Keratinocyte (primary cell): ENCODE data around the gene ANKDD1A. TPM values are rescaled to one million over a fixed set of nuclear protein-coding genes. Genes with fewer than 3 reads are reported as not detected.

Source experiments
- DNase-seq: peaks from one replicate; pipeline ENCODE4 v3.0.0-alpha.2; 2011; ENCODE audit warnings: low read depth, missing footprints, low spot score
- FAIRE-seq: peaks from 2 replicates; lab custom pipeline; 2011; peaks lifted over from hg19 to GRCh38; lab: Jason Lieb, UNC
- H2AFZ ChIP-seq: 2 replicates; pipeline ENCODE4 v1.6.0; 2012; ENCODE audit warnings: low read length, control low read depth, inconsistent platforms; ENCODE audit not compliant: control insufficient read depth
- H3K27ac ChIP-seq: 2 replicates; pipeline ENCODE4 v1.5.1; 2011; ENCODE audit warnings: low read length; ENCODE audit not compliant: control insufficient read depth, insufficient read depth
- H3K27me3 ChIP-seq: 3 replicates; pipeline ENCODE4 v1.6.0; 2011; ENCODE audit warnings: low read length; ENCODE audit not compliant: control insufficient read depth, insufficient read depth; ENCODE audit errors: extremely low read depth
- H3K36me3 ChIP-seq, 2 experiments: 2 replicates in 1 of 2; 3 replicates in 1 of 2; pipeline ENCODE4 v1.5.1; 2011; ENCODE audit warnings: low read length in 2 of 2, mild to moderate bottlenecking in 1 of 2; ENCODE audit not compliant: control insufficient read depth in 2 of 2, insufficient read depth in 2 of 2; ENCODE audit errors: extremely low read depth in 1 of 2
- H3K4me1 ChIP-seq: 3 replicates; pipeline ENCODE4 v1.5.1; 2011; ENCODE audit warnings: low read length; ENCODE audit not compliant: control insufficient read depth, insufficient read depth; ENCODE audit errors: extremely low read depth
- H3K4me2 ChIP-seq: 3 replicates; pipeline ENCODE4 v1.6.0; 2011; ENCODE audit warnings: low read depth, low read length; ENCODE audit not compliant: control insufficient read depth, insufficient read depth; ENCODE audit errors: extremely low read depth
- H3K4me3 ChIP-seq, 3 experiments: fragments of 200-600 bp in 1 of 3; sonication (generic) in 1 of 3; 2 replicates in 2 of 3; 3 replicates in 1 of 3; pipeline ENCODE4 v1.5.1; 2011 to 2016; ENCODE audit warnings: low read length in 3 of 3, mild to moderate bottlenecking in 3 of 3, control low read depth in 2 of 3, inconsistent platforms in 1 of 3, low read depth in 1 of 3, mixed read lengths in 1 of 3, mixed run types in 1 of 3, moderate library complexity in 1 of 3; ENCODE audit not compliant: control insufficient read depth in 2 of 3, insufficient read depth in 2 of 3; ENCODE audit errors: extremely low read depth in 1 of 3
- H3K79me2 ChIP-seq: 2 replicates; pipeline ENCODE4 v1.6.0; 2012; ENCODE audit warnings: low read length; ENCODE audit not compliant: control insufficient read depth, insufficient read depth
- H3K9ac ChIP-seq: 3 replicates; pipeline ENCODE4 v1.6.0; 2011; ENCODE audit warnings: low read length; ENCODE audit not compliant: control insufficient read depth, insufficient read depth; ENCODE audit errors: extremely low read depth
- H3K9me1 ChIP-seq: 3 replicates; pipeline ENCODE4 v1.6.0; 2011; ENCODE audit warnings: low read length; ENCODE audit not compliant: control insufficient read depth, insufficient read depth; ENCODE audit errors: extremely low read depth
- H3K9me3 ChIP-seq: 2 replicates; pipeline ENCODE4 v1.5.1; 2012; ENCODE audit warnings: low read depth, low read length; ENCODE audit not compliant: control insufficient read depth
- H4K20me1 ChIP-seq: 3 replicates; pipeline ENCODE4 v1.6.0; 2011; ENCODE audit warnings: low read length; ENCODE audit not compliant: control insufficient read depth, insufficient read depth; ENCODE audit errors: extremely low read depth
- EZH2 ChIP-seq: IDR thresholded peaks from one replicate; pipeline ENCODE4 v1.6.1; 2012; ENCODE audit warnings: inconsistent platforms, mild to moderate bottlenecking, low read length, moderate library complexity
- dilution Hi-C: fragments of 300-500 bp; cut with MboI; formaldehyde crosslinking; loops from one replicate; pipeline ENCODE4 v1.7.0; 2020; ENCODE audit warnings: low sequenced_read_pairs; ENCODE audit not compliant: extremely low pct_ligation_motif_present
- polyA plus RNA-seq, 5 experiments: library from polyadenylated mRNA; depleted of rRNA in 3 of 5; stranded (reverse) in 3 of 5; stranded (forward) in 1 of 5; unstranded in 1 of 5; fragments of >200 nt; gene quantifications; 1 replicate in 1 of 5; 2 replicates in 3 of 5; 3 replicates in 1 of 5; pipeline versions ENCODE4 v1.2.1 to v1.2.3, GENCODE V29; 2011 to 2012; ENCODE audit warnings: missing spikeins in 2 of 5, low read depth in 1 of 5, low replicate concordance in 1 of 5
- TF ChIP-seq, protein P1 (sequence below), 3 experiments: IDR thresholded peaks in 1 of 3; conservative IDR thresholded peaks in 1 of 3; optimal IDR thresholded peaks in 1 of 3; 2 replicates in 2 of 3; 3 replicates in 1 of 3; pipeline versions ENCODE3 to v1.5.1; 2011; ENCODE audit warnings: low read length in 3 of 3, mild to moderate bottlenecking in 3 of 3, moderate library complexity in 2 of 3, control low read depth in 1 of 3, inconsistent platforms in 1 of 3; ENCODE audit not compliant: insufficient read depth in 2 of 3; ENCODE audit errors: extremely low read depth in 1 of 3

The ANKDD1A gene
- polyA plus RNA-seq, 1 donor (not counting 4 experiments of a cell fraction or from before 2014, with no cell fraction given), result 1.1 TPM

DNA sequence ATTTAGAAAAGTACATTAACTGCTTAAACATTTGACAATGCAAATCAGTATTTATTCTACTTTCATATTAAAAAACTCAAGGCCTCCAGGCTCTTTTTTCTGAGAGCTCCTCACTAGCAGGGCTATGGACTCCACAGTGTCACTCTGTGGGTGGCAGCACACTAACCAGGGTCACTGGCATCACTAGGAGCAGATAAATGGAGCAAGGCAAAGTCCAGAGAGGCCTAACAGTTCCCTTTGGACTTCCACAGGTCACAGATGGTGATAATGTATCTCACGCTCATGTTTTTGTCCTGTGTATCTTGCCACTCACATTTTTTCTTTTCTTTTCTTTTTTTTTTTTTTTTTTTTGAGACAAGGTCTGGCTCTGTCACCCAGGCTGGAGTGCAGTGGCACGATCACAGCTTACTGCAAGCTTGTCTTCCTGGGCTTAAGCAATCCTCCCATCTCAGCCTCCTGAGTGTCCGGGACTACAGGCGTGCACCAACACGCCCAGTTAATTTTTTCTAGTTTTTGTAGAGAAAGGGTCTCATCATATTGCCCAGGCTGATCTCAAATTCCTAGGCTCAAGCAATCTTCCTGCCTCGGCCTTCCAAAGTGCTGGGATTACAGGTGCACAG lies 70.2 kb downstream of the ANKDD1A start:
- no peaks in the 10 kb centered on the region for H3K9me3 ChIP-seq
- no peaks in the 10 kb centered on the region for H4K20me1 ChIP-seq
- H3K9ac ChIP-seq, result no peak overlapping the region
- no peak overlapping the region for H3K27ac ChIP-seq
- H3K27me3 ChIP-seq, result no peaks in the 10 kb centered on the region
- no peak overlapping the region for H2AFZ ChIP-seq
- dilution Hi-C loops, result no loop called here
- H3K4me3 ChIP-seq, result no peak overlapping the region
- no peak for TF ChIP-seq EZH2
- TF ChIP-seq, protein P1, sequence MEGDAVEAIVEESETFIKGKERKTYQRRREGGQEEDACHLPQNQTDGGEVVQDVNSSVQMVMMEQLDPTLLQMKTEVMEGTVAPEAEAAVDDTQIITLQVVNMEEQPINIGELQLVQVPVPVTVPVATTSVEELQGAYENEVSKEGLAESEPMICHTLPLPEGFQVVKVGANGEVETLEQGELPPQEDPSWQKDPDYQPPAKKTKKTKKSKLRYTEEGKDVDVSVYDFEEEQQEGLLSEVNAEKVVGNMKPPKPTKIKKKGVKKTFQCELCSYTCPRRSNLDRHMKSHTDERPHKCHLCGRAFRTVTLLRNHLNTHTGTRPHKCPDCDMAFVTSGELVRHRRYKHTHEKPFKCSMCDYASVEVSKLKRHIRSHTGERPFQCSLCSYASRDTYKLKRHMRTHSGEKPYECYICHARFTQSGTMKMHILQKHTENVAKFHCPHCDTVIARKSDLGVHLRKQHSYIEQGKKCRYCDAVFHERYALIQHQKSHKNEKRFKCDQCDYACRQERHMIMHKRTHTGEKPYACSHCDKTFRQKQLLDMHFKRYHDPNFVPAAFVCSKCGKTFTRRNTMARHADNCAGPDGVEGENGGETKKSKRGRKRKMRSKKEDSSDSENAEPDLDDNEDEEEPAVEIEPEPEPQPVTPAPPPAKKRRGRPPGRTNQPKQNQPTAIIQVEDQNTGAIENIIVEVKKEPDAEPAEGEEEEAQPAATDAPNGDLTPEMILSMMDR (optimal IDR thresholded peaks at IDR 0.05 in 1 of 3, IDR thresholded peaks at IDR 0.05 in 1 of 3, conservative IDR thresholded peaks at IDR 0.05 in 1 of 3; ENCODE audit: extremely low read depth in 1 of 3, insufficient read depth in 2 of 3, low read length in 3 of 3), result no peak
- FAIRE-seq (no peak), DNase-seq (no peak)
- H3K4me2 ChIP-seq, result no peak overlapping the region
- H3K79me2 ChIP-seq, result peaks cover 8% of the 10 kb centered on the region
- H3K36me3 ChIP-seq, result peaks cover 3 to 10% of the 10 kb centered on the region in 2 experiments
- H3K9me1 ChIP-seq, result no peaks in the 10 kb centered on the region
- H3K4me1 ChIP-seq, result peaks cover 4% of the 10 kb centered on the region

DNA sequence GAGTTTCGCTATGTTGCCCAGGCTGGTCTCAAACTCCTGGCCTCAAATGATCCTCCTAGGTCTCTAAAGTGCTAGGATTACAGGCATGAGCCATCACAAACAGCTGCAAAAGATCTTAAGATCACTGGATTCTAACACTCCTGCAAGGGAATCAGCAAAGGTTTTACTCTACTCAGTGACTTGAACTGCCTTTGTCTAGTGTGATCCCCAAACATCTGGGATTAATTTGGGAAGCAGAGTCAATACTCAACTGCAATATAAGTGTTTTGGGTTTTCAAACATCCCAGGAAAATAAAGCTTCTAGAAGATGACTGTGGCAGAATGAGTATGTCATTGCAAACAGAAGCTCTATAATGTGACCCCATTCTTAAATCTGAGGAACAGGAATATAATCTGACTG lies 70.8 kb downstream of the ANKDD1A start:
- dilution Hi-C loops, result no loop called here
- Histone ChIP-seq H3K9ac (no peak overlapping the region), H3K4me2 (no peak overlapping the region), H4K20me1 (no peaks in the 10 kb centered on the region), H3K27me3 (no peaks in the 10 kb centered on the region), H3K36me3 (peaks cover 3 to 8% of the 10 kb centered on the region in 2 experiments), H3K9me1 (no peaks in the 10 kb centered on the region), H2AFZ (no peak overlapping the region), H3K79me2 (peaks cover 13% of the 10 kb centered on the region), H3K4me3 (no peak overlapping the region), H3K4me1 (peaks cover 9% of the 10 kb centered on the region), H3K27ac (no peak overlapping the region), H3K9me3 (no peaks in the 10 kb centered on the region)
- TF ChIP-seq EZH2, result no peak
- TF ChIP-seq, protein P1 (optimal IDR thresholded peaks at IDR 0.05 in 1 of 3, IDR thresholded peaks at IDR 0.05 in 1 of 3, conservative IDR thresholded peaks at IDR 0.05 in 1 of 3; ENCODE audit: extremely low read depth in 1 of 3, insufficient read depth in 2 of 3, low read length in 3 of 3), result no peak
- FAIRE-seq (no peak), DNase-seq (no peak)
